Liver (tissue), 9 donors: ENCODE results near the gene ACRV1. TPM values are rescaled to one million over a fixed set of nuclear protein-coding genes. Genes with fewer than 3 reads are reported as not detected.

Experiments
- DNase-seq: peaks from one replicate; pipeline ENCODE4 v3.0.0-alpha.2; 2017; ENCODE audit warnings: low spot score
- H3K27ac ChIP-seq, 2 donors: one replicate each; pipeline ENCODE4 v1.7.0; 2013; ENCODE audit warnings: inconsistent platforms in 2 of 2, low read length in 2 of 2, control low read depth in 1 of 2, low read depth in 1 of 2, mild to moderate bottlenecking in 1 of 2
- H3K27me3 ChIP-seq, 4 donors: one replicate each; pipeline versions ENCODE4 v1.6.1 to v1.7.0; 2013; ENCODE audit warnings: low read length in 3 of 4, inconsistent platforms in 1 of 4, mild to moderate bottlenecking in 1 of 4, moderate library complexity in 1 of 4; ENCODE audit not compliant: control insufficient read depth in 4 of 4, insufficient read depth in 4 of 4
- H3K36me3 ChIP-seq, 4 donors: one replicate each; pipeline versions ENCODE4 v1.6.1 to v1.7.0; 2013; ENCODE audit warnings: low read length in 3 of 4, mild to moderate bottlenecking in 3 of 4, low read depth in 1 of 4, moderate library complexity in 1 of 4; ENCODE audit not compliant: control insufficient read depth in 4 of 4, insufficient read depth in 3 of 4
- H3K4me1 ChIP-seq, 4 donors: one replicate each; pipeline versions ENCODE4 v1.6.1 to v1.7.0; 2013; ENCODE audit warnings: low read length in 3 of 4, mild to moderate bottlenecking in 3 of 4, moderate library complexity in 1 of 4; ENCODE audit not compliant: control insufficient read depth in 4 of 4, insufficient read depth in 4 of 4
- H3K4me3 ChIP-seq, 3 donors: one replicate each; pipeline versions ENCODE4 v1.6.1 to v1.7.0; 2013; ENCODE audit warnings: low read length in 3 of 3, control low read depth in 1 of 3, low read depth in 1 of 3, mild to moderate bottlenecking in 1 of 3
- H3K9ac ChIP-seq, 2 donors: one replicate each; pipeline ENCODE4 v1.7.0; 2013; ENCODE audit warnings: low read length in 2 of 2, mild to moderate bottlenecking in 2 of 2, moderate library complexity in 2 of 2, control low read depth in 1 of 2, low read depth in 1 of 2
- H3K9me3 ChIP-seq, 4 donors: one replicate each; pipeline versions ENCODE4 v1.6.1 to v1.7.0; 2013; ENCODE audit warnings: low read length in 3 of 4; ENCODE audit not compliant: control insufficient read depth in 4 of 4
- ATF3 ChIP-seq: IDR thresholded peaks from 2 replicates; pipeline ENCODE4 v1.6.1; 2016; ENCODE audit warnings: antibody characterized with exemption
- CTCF ChIP-seq: fragments of 150-350 bp; IDR thresholded peaks from 2 replicates; pipeline ENCODE4 v1.5.1; 2017; ENCODE audit warnings: improper control_type of control experiment, low read depth, low read length; ENCODE audit not compliant: missing input control
- EGR1 ChIP-seq, 2 donors: IDR thresholded peaks; 2 replicates each; pipeline ENCODE4 v1.6.1; 2016 to 2018; ENCODE audit warnings: antibody characterized with exemption in 2 of 2, low read depth in 2 of 2
- FOXA1 ChIP-seq: IDR thresholded peaks from 2 replicates; pipeline ENCODE4 v1.6.1; 2016; ENCODE audit warnings: antibody characterized with exemption
- FOXA2 ChIP-seq: IDR thresholded peaks from 2 replicates; pipeline ENCODE4 v1.6.1; 2016; ENCODE audit warnings: antibody characterized with exemption
- GABPA ChIP-seq, 2 donors: IDR thresholded peaks in 1 of 2; conservative IDR thresholded peaks in 1 of 2; 2 replicates each; pipeline ENCODE4 v1.6.1; 2016; ENCODE audit warnings: antibody characterized with exemption in 2 of 2, mild to moderate bottlenecking in 1 of 2, moderate library complexity in 1 of 2
- HNF4A ChIP-seq, 2 donors: conservative IDR thresholded peaks; 2 replicates each; pipeline ENCODE4 v1.6.1; 2016; ENCODE audit warnings: antibody characterized with exemption in 2 of 2, mild to moderate bottlenecking in 2 of 2
- HNF4G ChIP-seq: IDR thresholded peaks from 2 replicates; pipeline ENCODE4 v1.6.1; 2016; ENCODE audit warnings: antibody characterized with exemption
- JUND ChIP-seq, 2 donors: IDR thresholded peaks; 2 replicates each; pipeline ENCODE4 v1.6.1; 2016; ENCODE audit warnings: antibody characterized with exemption in 2 of 2
- NR2F2 ChIP-seq: IDR thresholded peaks from 2 replicates; pipeline ENCODE4 v1.6.1; 2016; ENCODE audit warnings: antibody characterized with exemption
- RAD21 ChIP-seq, 2 donors: IDR thresholded peaks; 2 replicates each; pipeline ENCODE4 v1.6.1; 2016; ENCODE audit warnings: antibody characterized with exemption in 2 of 2, mild to moderate bottlenecking in 2 of 2
- RXRA ChIP-seq, 2 donors: IDR thresholded peaks; 2 replicates each; pipeline ENCODE4 v1.6.1; 2017 to 2018; ENCODE audit warnings: antibody characterized with exemption in 2 of 2, mild to moderate bottlenecking in 1 of 2
- SP1 ChIP-seq: IDR thresholded peaks from 2 replicates; pipeline ENCODE4 v1.6.1; 2018; ENCODE audit warnings: antibody characterized with exemption, mild to moderate bottlenecking
- TAF1 ChIP-seq: conservative IDR thresholded peaks from 2 replicates; pipeline ENCODE4 v1.6.1; 2016; ENCODE audit warnings: antibody characterized with exemption, mild to moderate bottlenecking
- ZBTB33 ChIP-seq: IDR thresholded peaks from 2 replicates; pipeline ENCODE4 v1.6.1; 2016; ENCODE audit warnings: antibody characterized with exemption
- WGBS: extraction: QIAGEN DNeasy Blood & Tissue Kit; methylation state at CpG from one replicate; pipeline ENCODE4 v1.1.7; 2013; 5-methylcytosine and 5-hydroxymethylcytosine counted together
- polyA plus RNA-seq, 2 donors: library from polyadenylated mRNA; stranded (reverse) in 1 of 2; unstranded in 1 of 2; fragments of 200-250 nt in 1 of 2; fragments of >200 nt in 1 of 2; fragmentation: Nextera tagmentation in 1 of 2; extraction: Ambion mirVana in 1 of 2; gene quantifications; one replicate each; pipeline versions ENCODE4 v1.2.1 to v1.2.3, GENCODE V29; 2013 to 2015
- total RNA-seq, 2 donors: library from RNA; depleted of rRNA; stranded (reverse); fragments of >200 nt; gene quantifications; one replicate each; pipeline ENCODE4 v1.2.3, GENCODE V29; 2014
- donor health status: healthy.
- donor health status: healthy.
- donor health status: healthy.
- donor health status: healthy.
- donor health status: healthy.

The ACRV1 gene
- total and polyA plus RNA-seq, 4 donors, result not detected

- Histone ChIP-seq H3K36me3 (no peaks in the 10 kb centered on the region), H3K9me3 (no peaks in the 10 kb centered on the region), H3K27me3 (peaks cover 0 to 2% (median 0%) of the 10 kb centered on the region in 4 donors), H3K4me3 (no peak overlapping the region), H3K27ac (no peak overlapping the region), H3K4me1 (no peaks in the 10 kb centered on the region), H3K9ac (no peak overlapping the region)
- 84% methylated on average over 6 of the region's 6 CpGs for WGBS
- TF ChIP-seq FOXA2, result no peak
- TF ChIP-seq HNF4A (conservative IDR thresholded peaks at IDR 0.05), result no peak
- TF ChIP-seq JUND (IDR thresholded peaks at IDR 0.05), result no peak
- TF ChIP-seq HNF4G, result no peak
- no peak for TF ChIP-seq CTCF
- no peak for TF ChIP-seq ZBTB33
- no peak for TF ChIP-seq SP1
- no peak for TF ChIP-seq TAF1
- no peak for TF ChIP-seq RAD21 (IDR thresholded peaks at IDR 0.05)
- TF ChIP-seq GABPA (IDR thresholded peaks at IDR 0.05 in 1 of 2, conservative IDR thresholded peaks at IDR 0.05 in 1 of 2), result no peak
- TF ChIP-seq RXRA (IDR thresholded peaks at IDR 0.05), result no peak
- no peak for TF ChIP-seq ATF3
- DNase-seq, result no peak
These were observed 8.7 kb upstream of the ACRV1 start for GRCh38 chr11:125689274-125689859.

GRCh38 chr11:125688632-125689031 is 8.0 kb upstream of the ACRV1 start:
- Histone ChIP-seq H3K9me3 (no peaks in the 10 kb centered on the region), H3K27ac (no peak overlapping the region), H3K4me1 (no peaks in the 10 kb centered on the region), H3K9ac (no peak overlapping the region), H3K27me3 (peaks cover 0 to 2% (median 0%) of the 10 kb centered on the region in 4 donors), H3K4me3 (no peak overlapping the region), H3K36me3 (no peaks in the 10 kb centered on the region)
- 91% methylated on average over 3 of the region's 3 CpGs for WGBS
- TF ChIP-seq FOXA1, result no peak
- no peak for TF ChIP-seq GABPA (IDR thresholded peaks at IDR 0.05 in 1 of 2, conservative IDR thresholded peaks at IDR 0.05 in 1 of 2)
- no peak for TF ChIP-seq SP1
- TF ChIP-seq JUND (IDR thresholded peaks at IDR 0.05), result no peak
- no peak for TF ChIP-seq CTCF
- no peak for TF ChIP-seq NR2F2
- no peak for TF ChIP-seq ZBTB33
- TF ChIP-seq HNF4A (conservative IDR thresholded peaks at IDR 0.05), result no peak
- TF ChIP-seq ATF3, result no peak
- TF ChIP-seq HNF4G, result no peak
- no peak for TF ChIP-seq RXRA (IDR thresholded peaks at IDR 0.05)
- TF ChIP-seq EGR1 (IDR thresholded peaks at IDR 0.05; ENCODE audit: low read depth in 2 of 2), result no peak
- no peak for TF ChIP-seq FOXA2
- no peak for DNase-seq
